OCI-M1 (cell line): ENCODE results near the gene KCNK6.

Source experiments
- DNase-seq: peaks from one replicate; lab custom pipeline; 2025; lab: John Stamatoyannopoulos, UW

The KCNK6 gene

DNA sequence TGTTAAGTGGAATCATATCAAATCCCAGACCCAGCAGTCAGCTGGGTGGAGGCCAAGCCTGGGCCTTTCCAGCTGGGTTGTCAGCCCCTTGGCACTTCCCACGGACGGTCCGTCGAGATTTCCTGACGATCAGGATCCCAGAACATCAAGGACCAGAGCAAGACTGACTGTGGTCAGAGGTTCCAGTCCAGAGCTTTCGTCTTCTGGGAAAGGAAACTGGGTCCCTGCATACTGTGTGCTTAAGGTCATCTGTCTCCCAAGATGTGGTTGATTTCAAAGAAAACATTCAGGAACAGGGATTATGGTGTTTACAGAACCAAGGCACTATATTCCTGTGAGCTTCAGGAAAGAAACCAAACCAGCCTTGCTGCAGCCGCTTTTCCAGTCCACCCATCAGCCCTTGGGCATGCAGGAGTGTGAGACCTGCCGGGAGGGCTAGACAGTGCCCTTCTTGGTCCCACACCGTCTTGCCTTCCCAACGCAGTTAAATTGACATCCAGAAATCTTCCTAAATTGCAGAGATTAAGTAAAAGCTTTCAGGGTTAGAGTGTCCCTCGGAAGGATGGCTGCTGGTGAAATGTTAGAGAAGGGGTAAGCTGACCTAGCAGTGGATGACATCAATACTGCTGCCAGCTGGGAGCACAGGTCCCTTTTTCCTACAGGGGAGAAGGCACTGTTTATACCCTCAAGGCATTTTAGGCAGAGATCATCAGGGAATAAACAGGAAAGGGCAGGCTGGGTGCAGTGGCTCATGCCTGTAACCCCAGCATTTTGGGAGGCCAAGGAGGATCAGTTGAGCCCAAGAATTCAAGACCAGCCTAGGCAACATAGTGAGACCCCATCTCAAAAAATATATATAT, 20.6 kb upstream of the KCNK6 start:
- no peak for DNase-seq

- DNase-seq = no peak
Observed at GRCh38 chr19:38303517-38304351, 15.9 kb upstream of the KCNK6 start, which contains the start of gene C19orf33. Gene C19orf33, plus strand, starts transcription at chr19:38304251. Its CDS starts 11 bp downstream, at chr19:38304262.

DNA sequence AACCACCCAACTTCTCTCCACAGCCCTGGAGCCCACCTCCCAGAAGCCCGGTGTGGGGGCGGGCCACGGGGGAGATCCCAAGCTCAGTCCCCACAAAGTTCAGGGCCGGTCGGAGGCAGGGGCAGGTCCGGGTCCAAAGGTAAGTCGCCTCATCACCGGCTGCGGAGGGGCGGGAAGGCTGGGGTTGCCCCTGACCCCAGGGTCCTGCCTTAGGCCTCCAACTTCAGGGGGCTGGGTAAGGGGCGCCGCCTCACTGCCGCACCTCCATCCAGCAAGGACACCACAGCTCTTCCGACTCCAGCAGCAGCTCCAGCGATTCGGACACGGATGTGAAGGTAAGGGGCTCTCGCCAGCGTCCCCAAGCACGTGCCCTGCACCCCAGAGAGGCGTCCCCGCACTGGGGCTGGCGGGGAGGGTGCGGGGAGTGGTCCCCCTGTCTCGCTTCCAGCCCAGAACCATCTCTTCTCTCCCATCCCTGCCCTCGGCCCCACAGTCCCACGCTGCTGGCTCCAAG, 15.2 kb upstream of the KCNK6 start:
- DNase-seq = no peak

DNA sequence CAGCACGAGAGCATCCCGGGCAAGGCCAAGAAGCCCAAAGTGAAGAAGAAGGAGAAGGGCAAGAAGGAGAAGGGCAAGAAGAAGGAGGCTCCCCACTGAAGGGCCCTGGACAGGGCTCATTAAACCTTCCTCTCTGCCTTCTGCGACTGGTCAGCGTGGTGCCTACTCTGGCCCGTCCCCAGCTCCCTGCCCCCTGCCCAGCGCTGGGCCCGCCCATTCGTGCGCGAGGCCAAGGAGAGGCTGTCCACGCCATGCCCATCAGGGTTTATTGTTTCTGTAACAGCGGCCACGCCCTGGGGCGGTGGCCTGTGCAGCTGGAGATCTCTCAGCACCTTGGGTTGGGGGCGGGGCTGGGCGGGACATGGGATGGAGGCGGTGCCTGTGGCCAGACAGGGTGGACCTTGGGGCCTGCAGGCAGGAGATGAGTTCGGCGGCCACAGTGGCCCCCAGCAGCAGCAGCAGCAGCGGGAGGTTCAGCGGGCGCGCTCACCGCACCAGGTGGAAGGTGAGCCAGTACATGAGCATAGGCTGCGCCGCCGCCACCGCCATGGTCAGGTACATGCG, 14.7 kb upstream of the KCNK6 start:
- no peak for DNase-seq

GRCh38 chr19:38306236-38306635, 13.4 kb upstream of the KCNK6 start:
- DNase-seq = no peak

DNA sequence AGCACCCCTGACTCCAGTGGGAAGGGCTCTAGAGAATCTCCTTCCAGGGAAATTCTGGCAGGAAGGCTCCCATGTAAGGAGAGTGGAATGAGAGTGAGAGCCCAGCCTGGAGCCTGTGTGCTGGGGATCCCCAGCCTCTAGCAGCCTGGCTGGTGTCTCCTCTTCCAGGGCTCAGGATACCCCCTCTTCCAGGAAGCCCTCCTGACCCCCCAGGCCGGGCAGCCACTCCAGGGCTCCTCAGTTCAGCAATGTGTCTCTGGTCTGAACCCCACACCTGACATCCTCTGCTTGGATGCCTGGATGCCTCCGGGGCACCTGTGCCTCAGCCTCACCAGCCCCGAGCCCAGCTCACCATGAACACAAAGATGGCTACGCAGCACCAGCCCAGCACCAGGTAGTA, 12.6 kb upstream of the KCNK6 start:
- no peak for DNase-seq

GRCh38 chr19:38307597-38307996, 12.0 kb upstream of the KCNK6 start:
- DNase-seq = no peak

DNA sequence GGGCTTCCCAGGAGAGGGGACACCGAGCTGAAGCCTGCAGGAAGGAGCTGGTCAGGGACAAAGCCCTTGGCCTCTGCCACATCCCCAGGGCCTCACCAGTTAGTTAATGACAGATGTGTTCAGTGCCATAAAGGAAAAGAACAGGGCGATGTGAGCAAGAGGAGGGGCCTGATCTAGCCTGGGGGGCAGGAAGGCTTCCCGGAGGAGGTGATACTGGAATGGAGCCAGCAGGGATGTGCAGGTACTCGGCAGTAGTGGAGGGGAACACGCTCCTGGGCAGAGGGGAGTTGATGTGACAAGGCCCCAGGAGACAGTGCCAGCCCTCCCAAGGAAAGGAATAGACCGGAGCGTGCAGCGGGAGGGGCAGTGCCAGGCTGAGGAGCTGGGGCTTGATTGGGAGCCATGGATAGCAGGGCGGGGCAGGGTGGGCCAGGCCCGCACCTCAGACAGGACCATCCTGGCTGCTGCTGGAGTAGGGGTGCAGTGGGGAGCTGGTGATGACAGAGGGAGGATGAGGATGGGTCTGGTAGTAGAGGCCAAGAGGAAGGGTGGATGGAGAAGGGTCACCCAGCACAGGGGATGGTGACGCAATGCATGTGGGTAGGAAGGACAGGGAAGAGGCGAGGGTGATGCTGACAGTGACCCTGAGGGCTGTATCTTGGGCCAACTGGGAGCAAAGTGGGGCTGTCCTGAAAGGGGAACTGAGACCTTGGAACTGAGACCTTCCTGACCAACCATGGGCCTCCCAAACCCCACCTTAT, 11.5 kb upstream of the KCNK6 start:
- DNase-seq = no peak

DNA sequence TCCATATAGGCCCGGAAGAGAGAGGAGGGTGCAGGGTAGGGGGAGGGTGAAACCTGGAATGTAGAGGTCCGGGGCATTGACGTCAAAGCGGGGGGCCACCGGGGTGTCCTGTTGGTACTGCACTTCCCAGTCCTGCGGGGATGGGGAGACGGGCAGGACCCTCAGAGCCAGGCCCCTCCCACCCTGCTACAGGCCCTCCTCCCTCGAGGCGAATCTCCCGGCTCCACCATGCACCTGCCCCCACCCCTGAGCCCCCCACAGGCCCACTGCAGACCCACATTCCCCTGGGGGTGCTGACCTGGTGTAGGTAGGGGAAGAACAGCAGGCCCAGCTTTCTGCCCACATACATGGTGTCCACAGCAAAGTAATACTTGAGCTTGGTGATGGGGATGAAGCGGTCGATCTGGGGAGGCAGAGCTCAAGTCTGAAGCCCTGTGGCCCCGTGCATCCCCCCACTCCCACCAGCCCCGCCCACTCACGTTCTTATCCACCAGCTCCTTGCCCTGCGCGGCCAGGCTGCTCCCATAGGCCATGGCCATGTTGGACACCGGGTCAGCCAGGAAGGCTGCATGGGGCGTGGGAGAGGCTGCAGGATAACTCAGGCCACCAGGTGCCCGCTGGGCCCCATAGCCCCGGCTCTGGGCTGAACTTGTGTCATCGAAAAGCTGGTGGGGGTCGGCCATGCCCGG, 10.6 kb upstream of the KCNK6 start:
- DNase-seq = no peak

DNA sequence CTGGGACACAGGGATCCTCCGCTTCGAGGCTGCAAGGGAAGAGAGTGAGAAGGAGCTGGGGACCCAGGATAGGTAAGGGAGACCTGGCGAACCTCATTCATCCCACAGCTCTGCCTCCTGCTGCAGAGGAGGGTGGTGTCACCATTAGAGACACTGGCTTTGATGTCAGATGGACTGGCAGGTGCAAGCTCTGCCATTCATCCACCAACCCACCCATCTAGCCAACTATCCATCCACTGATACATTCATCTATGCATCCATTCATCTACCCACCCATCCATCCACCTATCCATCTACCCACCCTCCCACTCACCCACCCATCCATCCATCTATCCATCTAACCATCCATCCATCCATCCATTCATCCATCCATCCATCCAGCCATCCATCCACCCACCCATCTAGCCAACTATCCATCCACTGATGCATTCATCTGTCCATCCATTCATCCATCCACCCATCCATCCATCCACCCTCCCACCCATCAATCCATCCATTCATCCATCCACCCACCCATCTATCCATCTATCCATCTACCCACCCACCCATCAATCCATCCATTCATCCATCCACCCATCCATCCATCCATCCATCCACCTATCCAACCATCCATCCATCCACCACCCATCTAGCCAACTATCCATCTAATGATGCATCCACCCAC, 9.9 kb upstream of the KCNK6 start:
- DNase-seq = no peak

DNA sequence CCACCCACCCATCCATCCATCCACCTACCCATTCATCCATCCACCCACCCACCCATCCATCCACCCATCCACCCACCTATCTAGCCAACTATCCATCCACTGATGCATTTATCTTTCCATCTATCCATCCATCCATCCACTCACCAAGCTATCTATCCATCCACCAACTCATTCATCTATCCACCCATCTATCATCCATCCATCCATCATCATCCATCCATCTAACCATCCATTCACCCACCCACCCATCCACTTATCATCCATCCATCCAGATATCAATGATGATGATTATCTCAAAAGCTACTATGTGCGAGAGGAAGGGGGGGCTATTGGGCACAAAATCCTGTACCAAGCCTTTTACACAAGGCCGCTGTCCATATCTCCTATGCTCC, 9.4 kb upstream of the KCNK6 start:
- no peak for DNase-seq

GRCh38 chr19:38310986-38311385, 8.7 kb upstream of the KCNK6 start:
- no peak for DNase-seq

DNA sequence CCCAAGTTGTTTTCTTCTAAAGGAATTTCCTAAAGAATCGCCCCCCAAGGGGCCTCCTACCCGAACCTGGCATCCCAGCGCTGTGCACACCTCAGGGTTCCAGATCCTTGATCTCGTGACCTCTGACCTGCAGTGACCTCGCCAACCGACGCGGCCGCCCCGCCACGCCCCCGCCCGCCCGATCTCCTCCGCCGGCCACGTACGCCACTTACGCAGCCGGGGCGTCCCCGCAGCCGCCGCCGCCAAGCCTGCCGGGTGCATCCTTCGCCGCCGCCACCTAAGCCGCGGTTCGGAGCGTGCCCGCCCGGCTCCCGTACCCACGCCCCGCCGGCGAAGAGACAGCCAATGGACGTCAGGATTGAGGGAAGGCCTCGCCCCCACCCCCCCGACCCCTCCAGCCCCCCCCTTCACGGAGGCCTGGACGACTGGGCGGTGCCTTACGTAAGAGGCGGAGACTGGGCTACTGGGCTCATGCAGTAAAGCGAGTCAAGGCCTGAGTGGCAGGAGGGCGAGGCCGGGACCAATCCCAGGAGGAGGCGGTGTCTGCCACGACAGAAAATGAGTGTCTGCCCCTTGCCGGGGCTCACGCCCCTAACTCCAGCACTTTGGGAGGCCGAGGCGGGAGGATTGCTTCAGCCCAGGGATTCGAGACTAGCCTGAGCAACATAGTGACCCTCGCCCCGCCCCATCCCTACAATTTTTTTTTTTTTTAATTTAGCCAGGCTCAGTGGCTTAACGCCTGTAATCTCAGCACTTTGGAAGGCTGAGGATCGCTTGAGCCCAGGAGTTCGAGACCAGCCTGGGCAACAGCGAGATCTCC, 3.8 kb upstream of the KCNK6 start, which contains the start of gene YIF1B:
Gene YIF1B, minus strand, starts transcription at position 291 of the 820 bp plus-strand sequence. Its CDS starts 30 bp downstream, at position 261.
- peak; percentile 100 for DNase-seq

- no peak for DNase-seq
Observed at GRCh38 chr19:38316477-38317067, 3.1 kb upstream of the KCNK6 start.

- peak; percentile 95 for DNase-seq
Observed at GRCh38 chr19:38317104-38317612, 2.5 kb upstream of the KCNK6 start.

- DNase-seq = no peak
Observed at GRCh38 chr19:38318660-38319059, 985 bp upstream of the KCNK6 start.

DNA sequence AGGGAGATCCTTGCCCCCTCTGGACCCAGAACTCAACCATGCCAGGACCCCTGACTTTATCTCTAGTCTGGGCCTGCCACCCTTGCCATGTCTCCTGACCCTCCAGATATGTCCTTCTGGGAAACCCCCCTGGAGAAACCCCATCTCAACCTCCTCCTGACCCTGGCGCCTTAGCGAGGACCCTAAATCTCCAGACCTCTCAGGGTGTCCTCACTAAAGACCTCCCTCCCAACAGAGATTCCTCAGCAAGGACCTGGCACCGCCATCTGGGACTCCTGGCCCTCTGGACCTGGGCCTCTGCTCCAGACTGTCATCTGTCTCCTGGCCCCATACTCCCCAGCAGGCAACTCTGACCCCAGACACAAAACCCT, 1.3 kb downstream of the KCNK6 start:
- no peak for DNase-seq

GRCh38 chr19:38321646-38322196, 2.1 kb downstream of the KCNK6 start:
- peak; percentile 37 for DNase-seq

GRCh38 chr19:38323291-38323690, 3.6 kb downstream of the KCNK6 start:
- no peak for DNase-seq
